ENCODE results near the gene ARRB1.

GRCh38 chr11:75230621-75231020, 120.8 kb downstream of the ARRB1 start:
- TF ChIP-seq CTCF (IDR thresholded peaks at IDR 0.05) (no peak), POLR2A (IDR thresholded peaks at IDR 0.05) (no peak), POLR2AphosphoS5 (IDR thresholded peaks at IDR 0.05; ENCODE audit: insufficient read depth in 1 of 2, low read depth in 1 of 2) (no peak)
